Measurements from ENCODE around the gene TRMT44.

The TRMT44 gene

DNA sequence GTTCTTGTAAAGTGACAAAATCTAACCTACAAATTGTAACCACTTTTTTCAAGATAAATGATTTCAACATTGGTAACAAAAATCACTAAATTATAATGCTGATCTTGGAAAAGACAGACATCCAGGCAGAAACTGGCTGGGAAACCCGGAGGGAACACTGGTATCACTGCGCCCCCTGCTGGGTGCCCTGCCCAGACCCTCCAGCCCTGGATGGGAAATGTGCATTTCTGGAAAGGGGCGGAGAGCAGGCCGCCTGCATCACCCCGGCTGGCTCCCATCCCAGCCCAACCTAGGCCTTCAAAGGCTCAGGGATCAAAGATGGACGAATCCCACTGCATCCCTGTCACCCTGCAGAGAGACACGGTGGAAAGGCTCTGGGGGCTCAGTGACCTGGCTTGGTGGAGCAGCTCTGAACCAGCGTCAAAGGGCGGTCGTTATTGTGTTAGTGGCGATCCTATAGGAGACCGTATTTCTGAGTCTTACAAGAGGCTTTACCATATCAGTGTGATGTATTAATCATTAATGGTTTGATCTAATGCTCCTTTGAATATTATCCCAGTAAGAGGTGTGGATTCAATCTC, 37.3 kb upstream of the TRMT44 start:
- Histone ChIP-seq H3K79me2 (ENCODE audit: insufficient read depth, low read length) (no peaks in the 10 kb centered on the region), H2AFZ (ENCODE audit: low read depth, low read length) (no peak overlapping the region), H3K27me3 (ENCODE audit: insufficient read depth, low read length, poor library complexity) (no peaks in the 10 kb centered on the region), H3K9ac (ENCODE audit: low read depth, low read length) (no peak overlapping the region), H3K9me3 (ENCODE audit: insufficient read depth, low read length, severe bottlenecking) (no peaks in the 10 kb centered on the region), H3K36me3 (ENCODE audit: insufficient read depth, low read length) (peaks cover 19% of the 10 kb centered on the region), H3K4me2 (ENCODE audit: insufficient read depth, low read length) (no peak overlapping the region), H3K4me3 (ENCODE audit: low read depth in 1 of 2, low read length in 2 of 2) (no peak overlapping the region), H3K27ac (ENCODE audit: low read length) (no peak overlapping the region), H4K20me1 (ENCODE audit: insufficient read depth, low read length) (peaks cover 3% of the 10 kb centered on the region; the same call in 1 of the 2 replicates), H3K4me1 (ENCODE audit: insufficient read depth, low read length) (no peaks in the 10 kb centered on the region)
- ATAC-seq (ENCODE audit: insufficient read depth, low read depth) (peak; percentile 92), DNase-seq (peak; percentile 66)
- TF ChIP-seq, protein P1, sequence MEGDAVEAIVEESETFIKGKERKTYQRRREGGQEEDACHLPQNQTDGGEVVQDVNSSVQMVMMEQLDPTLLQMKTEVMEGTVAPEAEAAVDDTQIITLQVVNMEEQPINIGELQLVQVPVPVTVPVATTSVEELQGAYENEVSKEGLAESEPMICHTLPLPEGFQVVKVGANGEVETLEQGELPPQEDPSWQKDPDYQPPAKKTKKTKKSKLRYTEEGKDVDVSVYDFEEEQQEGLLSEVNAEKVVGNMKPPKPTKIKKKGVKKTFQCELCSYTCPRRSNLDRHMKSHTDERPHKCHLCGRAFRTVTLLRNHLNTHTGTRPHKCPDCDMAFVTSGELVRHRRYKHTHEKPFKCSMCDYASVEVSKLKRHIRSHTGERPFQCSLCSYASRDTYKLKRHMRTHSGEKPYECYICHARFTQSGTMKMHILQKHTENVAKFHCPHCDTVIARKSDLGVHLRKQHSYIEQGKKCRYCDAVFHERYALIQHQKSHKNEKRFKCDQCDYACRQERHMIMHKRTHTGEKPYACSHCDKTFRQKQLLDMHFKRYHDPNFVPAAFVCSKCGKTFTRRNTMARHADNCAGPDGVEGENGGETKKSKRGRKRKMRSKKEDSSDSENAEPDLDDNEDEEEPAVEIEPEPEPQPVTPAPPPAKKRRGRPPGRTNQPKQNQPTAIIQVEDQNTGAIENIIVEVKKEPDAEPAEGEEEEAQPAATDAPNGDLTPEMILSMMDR (IDR thresholded peaks at IDR 0.05; ENCODE audit: borderline replicate concordance, extremely low read depth, low read length, poor library complexity, severe bottlenecking) = peak; percentile 89
- TF ChIP-seq EZH2 (IDR thresholded peaks at IDR 0.05; ENCODE audit: borderline replicate concordance, low read depth, low read length, severe bottlenecking) = no peak

DNA sequence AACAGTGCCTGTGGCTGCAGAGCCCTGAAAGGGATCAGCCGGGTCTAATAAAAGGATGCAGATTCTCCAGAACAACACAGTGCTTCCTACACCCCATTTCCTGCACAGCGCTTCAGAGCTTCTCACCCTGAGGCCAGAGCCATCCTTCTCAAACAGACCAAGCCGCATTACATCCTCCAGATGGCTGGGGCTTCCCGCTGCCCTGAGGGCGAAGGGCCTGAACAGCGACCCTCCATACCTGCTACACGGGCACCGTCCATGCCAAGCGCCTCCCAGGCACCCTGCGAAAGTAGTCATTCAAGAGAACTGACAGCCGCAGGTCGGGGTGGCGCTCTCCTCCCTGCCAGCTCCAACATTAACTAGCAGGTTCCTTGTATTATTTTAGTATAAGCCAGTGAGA, 36.6 kb upstream of the TRMT44 start:
- Histone ChIP-seq H3K27ac (ENCODE audit: low read length) (no peak overlapping the region), H3K36me3 (ENCODE audit: insufficient read depth, low read length) (peaks cover 19% of the 10 kb centered on the region), H3K79me2 (ENCODE audit: insufficient read depth, low read length) (no peaks in the 10 kb centered on the region), H3K27me3 (ENCODE audit: insufficient read depth, low read length, poor library complexity) (no peaks in the 10 kb centered on the region), H3K9ac (ENCODE audit: low read depth, low read length) (no peak overlapping the region), H3K4me2 (ENCODE audit: insufficient read depth, low read length) (no peak overlapping the region), H4K20me1 (ENCODE audit: insufficient read depth, low read length) (peaks cover 3% of the 10 kb centered on the region; the same call in 1 of the 2 replicates), H3K9me3 (ENCODE audit: insufficient read depth, low read length, severe bottlenecking) (no peaks in the 10 kb centered on the region), H2AFZ (ENCODE audit: low read depth, low read length) (no peak overlapping the region), H3K4me3 (ENCODE audit: low read depth in 1 of 2, low read length in 2 of 2) (no peak overlapping the region), H3K4me1 (ENCODE audit: insufficient read depth, low read length) (no peaks in the 10 kb centered on the region)
- no peak for TF ChIP-seq EZH2 (IDR thresholded peaks at IDR 0.05; ENCODE audit: borderline replicate concordance, low read depth, low read length, severe bottlenecking)
- TF ChIP-seq, protein P1 (IDR thresholded peaks at IDR 0.05; ENCODE audit: borderline replicate concordance, extremely low read depth, low read length, poor library complexity, severe bottlenecking) = no peak
- DNase-seq (no peak), ATAC-seq (ENCODE audit: insufficient read depth, low read depth) (no peak)

DNA sequence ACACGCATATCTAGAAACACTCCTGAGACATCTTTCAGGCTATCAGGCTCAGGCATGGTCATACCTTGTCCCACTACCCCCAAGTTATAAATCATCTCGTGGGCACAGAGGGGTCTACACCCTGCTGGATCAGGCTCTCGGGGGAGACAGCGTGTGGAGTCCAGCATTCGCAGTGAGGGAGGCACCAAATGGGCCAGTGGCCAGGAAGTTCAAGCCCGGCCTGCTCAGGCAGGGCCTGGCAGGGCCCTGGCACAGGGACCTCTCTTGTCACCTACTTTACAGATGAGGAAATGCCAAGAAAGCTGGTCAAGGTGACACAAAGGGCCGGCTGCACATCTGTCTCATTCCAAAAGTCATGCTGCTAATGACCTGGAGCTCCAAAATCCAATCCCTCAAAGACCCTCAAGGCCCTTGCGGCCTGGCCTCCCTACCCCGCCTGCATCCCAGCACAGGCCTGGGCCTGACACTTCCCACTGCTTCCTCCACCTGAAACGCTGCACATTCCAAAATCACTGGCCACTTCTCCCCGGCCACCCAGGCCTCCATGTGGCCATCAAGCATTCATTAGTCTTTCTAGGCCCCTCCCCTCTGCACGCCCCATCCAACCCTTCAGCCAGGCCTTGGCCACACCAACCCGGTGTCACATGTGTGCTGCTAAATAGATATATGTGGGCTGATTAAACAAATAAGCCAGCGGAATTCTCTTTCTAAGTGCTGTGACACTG, 35.6 kb upstream of the TRMT44 start:
- no peak for TF ChIP-seq EZH2 (IDR thresholded peaks at IDR 0.05; ENCODE audit: borderline replicate concordance, low read depth, low read length, severe bottlenecking)
- TF ChIP-seq, protein P1 (IDR thresholded peaks at IDR 0.05; ENCODE audit: borderline replicate concordance, extremely low read depth, low read length, poor library complexity, severe bottlenecking) = no peak
- Histone ChIP-seq H4K20me1 (ENCODE audit: insufficient read depth, low read length) (peaks cover 3% of the 10 kb centered on the region; the same call in 1 of the 2 replicates), H3K27me3 (ENCODE audit: insufficient read depth, low read length, poor library complexity) (no peaks in the 10 kb centered on the region), H3K9me3 (ENCODE audit: insufficient read depth, low read length, severe bottlenecking) (no peaks in the 10 kb centered on the region), H3K36me3 (ENCODE audit: insufficient read depth, low read length) (peaks cover 19% of the 10 kb centered on the region), H3K4me2 (ENCODE audit: insufficient read depth, low read length) (no peak overlapping the region), H3K27ac (ENCODE audit: low read length) (no peak overlapping the region), H3K4me1 (ENCODE audit: insufficient read depth, low read length) (no peaks in the 10 kb centered on the region), H2AFZ (ENCODE audit: low read depth, low read length) (no peak overlapping the region), H3K79me2 (ENCODE audit: insufficient read depth, low read length) (no peaks in the 10 kb centered on the region), H3K9ac (ENCODE audit: low read depth, low read length) (no peak overlapping the region), H3K4me3 (ENCODE audit: low read depth in 1 of 2, low read length in 2 of 2) (no peak overlapping the region)
- ATAC-seq (ENCODE audit: insufficient read depth, low read depth) = no peak
- DNase-seq = no peak
